Measurements from ENCODE around the gene ZMIZ1. TPM values are rescaled to one million over a fixed set of nuclear protein-coding genes. Genes with fewer than 3 reads are reported as not detected.

The ZMIZ1 gene
- polyA plus RNA-seq, 3 donors, result 3.3 to 64.6 (median 8.9) TPM

DNA sequence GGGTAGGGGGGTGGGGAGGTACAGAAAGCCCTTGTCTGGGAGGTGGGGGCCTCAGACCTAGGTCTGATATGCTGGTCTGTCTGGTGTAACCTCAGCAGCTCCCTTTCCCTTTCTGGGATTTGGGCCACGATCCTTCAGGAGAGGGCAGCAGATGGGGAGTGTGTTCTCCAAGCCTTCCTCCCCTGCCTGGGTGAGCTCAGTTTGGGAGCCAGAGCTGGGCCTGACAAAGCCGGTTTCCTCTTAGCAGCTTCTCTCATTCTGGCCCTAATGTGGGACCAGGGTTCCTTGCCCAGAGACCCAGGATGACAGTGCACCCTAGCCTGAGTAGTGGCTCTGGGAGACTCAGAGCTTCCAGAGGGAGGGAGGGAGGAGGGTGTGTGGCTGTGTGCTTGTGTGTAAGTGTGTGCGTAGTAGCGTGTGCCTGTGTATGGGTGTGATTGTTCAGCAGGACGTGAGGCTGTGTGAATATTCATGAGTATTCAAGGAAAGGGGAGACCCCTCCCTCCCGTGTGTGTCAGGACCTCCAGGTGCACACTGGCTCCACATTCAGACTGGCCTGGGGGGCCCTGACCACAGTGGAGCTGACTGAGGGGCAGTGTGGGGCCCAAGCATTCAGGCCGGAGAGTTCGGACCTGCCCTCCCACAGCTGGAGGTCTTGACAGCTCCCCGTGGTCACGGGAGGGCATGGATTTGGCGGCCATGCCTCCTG is 96.5 kb downstream of the ZMIZ1 start:
- H3K4me3 ChIP-seq (replicated peaks in 1 of 3; ENCODE audit: low read depth in 2 of 3, low read length in 3 of 3), result no peak overlapping the region
- intact Hi-C loops (cut with micrococcal nuclease), result no loop called here
- H2AFZ ChIP-seq (ENCODE audit: insufficient read depth, low read depth, low read length, poor library complexity, severe bottlenecking), result no peak overlapping the region
- no peak overlapping the region for H3K4me2 ChIP-seq (replicated peaks; ENCODE audit: extremely low read depth, low read length, poor library complexity, severe bottlenecking)
- H3K9ac ChIP-seq (ENCODE audit: insufficient read depth, low read length, poor library complexity, severe bottlenecking), result no peak overlapping the region
- Mint-ChIP-seq H3K9me3 (peaks cover 0 to 1% (median 0%) of the 10 kb centered on the region in 7 donors), H3K4me1 (peaks cover 3% of the 10 kb centered on the region), H3K36me3 (peaks cover 63 to 86% of the 10 kb centered on the region in 2 donors), H3K27ac (peak overlapping the region in 1 of 7 donors; percentile 47), H3K4me3 (no peak overlapping the region), H3K27me3 (ENCODE audit: low read depth in 3 of 3) (peaks cover 0 to 2% (median 0%) of the 10 kb centered on the region in 3 donors)
- H3K4me1 ChIP-seq (ENCODE audit: control insufficient read depth in 1 of 2, insufficient read depth in 2 of 2, low read length in 2 of 2), result no peaks in the 10 kb centered on the region
- TF ChIP-seq, protein P1, sequence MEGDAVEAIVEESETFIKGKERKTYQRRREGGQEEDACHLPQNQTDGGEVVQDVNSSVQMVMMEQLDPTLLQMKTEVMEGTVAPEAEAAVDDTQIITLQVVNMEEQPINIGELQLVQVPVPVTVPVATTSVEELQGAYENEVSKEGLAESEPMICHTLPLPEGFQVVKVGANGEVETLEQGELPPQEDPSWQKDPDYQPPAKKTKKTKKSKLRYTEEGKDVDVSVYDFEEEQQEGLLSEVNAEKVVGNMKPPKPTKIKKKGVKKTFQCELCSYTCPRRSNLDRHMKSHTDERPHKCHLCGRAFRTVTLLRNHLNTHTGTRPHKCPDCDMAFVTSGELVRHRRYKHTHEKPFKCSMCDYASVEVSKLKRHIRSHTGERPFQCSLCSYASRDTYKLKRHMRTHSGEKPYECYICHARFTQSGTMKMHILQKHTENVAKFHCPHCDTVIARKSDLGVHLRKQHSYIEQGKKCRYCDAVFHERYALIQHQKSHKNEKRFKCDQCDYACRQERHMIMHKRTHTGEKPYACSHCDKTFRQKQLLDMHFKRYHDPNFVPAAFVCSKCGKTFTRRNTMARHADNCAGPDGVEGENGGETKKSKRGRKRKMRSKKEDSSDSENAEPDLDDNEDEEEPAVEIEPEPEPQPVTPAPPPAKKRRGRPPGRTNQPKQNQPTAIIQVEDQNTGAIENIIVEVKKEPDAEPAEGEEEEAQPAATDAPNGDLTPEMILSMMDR (IDR thresholded peaks at IDR 0.05), result no peak
- peaks cover 6% of the 10 kb centered on the region for H3K79me2 ChIP-seq (ENCODE audit: insufficient read depth, low read length)
- 90% methylated on average over 9 of the region's 11 CpGs for WGBS (ENCODE audit: insufficient coverage)
- H3K27ac ChIP-seq (ENCODE audit: low read depth in 1 of 2, low read length in 2 of 2), result peak overlapping the region in 1 of 2 donors; percentile 14
- peaks cover 73 to 99% of the 10 kb centered on the region in 2 donors for H3K36me3 ChIP-seq (replicated peaks in 1 of 2; ENCODE audit: control insufficient read depth in 1 of 2, insufficient read depth in 2 of 2, low read length in 2 of 2)
- no peak for DNase-seq
- H3K9me3 ChIP-seq (replicated peaks in 1 of 2; ENCODE audit: control insufficient read depth in 1 of 2, insufficient read depth in 1 of 2, low read length in 2 of 2), result no peaks in the 10 kb centered on the region
- peaks cover 100% of the 10 kb centered on the region for H4K20me1 ChIP-seq (ENCODE audit: insufficient read depth, low read length)
- no peaks in the 10 kb centered on the region for H3K27me3 ChIP-seq (ENCODE audit: control insufficient read depth in 2 of 2, insufficient read depth in 2 of 2, low read length in 2 of 2)

DNA sequence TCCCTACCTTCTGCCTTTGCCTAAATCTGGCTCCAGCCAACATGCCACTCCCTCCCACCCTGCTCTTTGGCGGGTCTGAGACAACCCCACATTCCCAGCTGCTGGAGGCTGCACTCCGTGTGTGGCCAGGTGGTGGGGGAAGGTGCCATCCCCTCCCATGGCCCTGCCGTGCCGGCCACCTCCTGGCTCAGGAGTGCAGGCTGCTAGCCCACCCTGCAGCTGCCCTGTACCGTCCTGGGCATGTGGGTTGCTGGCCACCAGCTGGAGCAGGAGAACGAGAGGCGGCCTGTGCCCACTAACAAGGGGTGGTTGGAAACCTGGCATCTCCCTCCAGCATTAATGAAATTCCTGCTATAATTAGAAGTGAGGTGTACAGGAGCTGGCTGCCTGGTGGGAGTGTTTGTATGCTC is 97.6 kb downstream of the ZMIZ1 start:
- Histone ChIP-seq H3K79me2 (ENCODE audit: insufficient read depth, low read length) (no peaks in the 10 kb centered on the region), H3K9ac (ENCODE audit: insufficient read depth, low read length, poor library complexity, severe bottlenecking) (no peak overlapping the region), H3K4me2 (replicated peaks; ENCODE audit: extremely low read depth, low read length, poor library complexity, severe bottlenecking) (no peak overlapping the region), H3K9me3 (replicated peaks in 1 of 2; ENCODE audit: control insufficient read depth in 1 of 2, insufficient read depth in 1 of 2, low read length in 2 of 2) (no peaks in the 10 kb centered on the region), H3K36me3 (replicated peaks in 1 of 2; ENCODE audit: control insufficient read depth in 1 of 2, insufficient read depth in 2 of 2, low read length in 2 of 2) (peaks cover 80 to 100% of the 10 kb centered on the region in 2 donors), H3K4me3 (replicated peaks in 1 of 3; ENCODE audit: low read depth in 2 of 3, low read length in 3 of 3) (no peak overlapping the region), H3K4me1 (ENCODE audit: control insufficient read depth in 1 of 2, insufficient read depth in 2 of 2, low read length in 2 of 2) (no peaks in the 10 kb centered on the region), H2AFZ (ENCODE audit: insufficient read depth, low read depth, low read length, poor library complexity, severe bottlenecking) (no peak overlapping the region), H4K20me1 (ENCODE audit: insufficient read depth, low read length) (peaks cover 100% of the 10 kb centered on the region), H3K27ac (ENCODE audit: low read depth in 1 of 2, low read length in 2 of 2) (no peak overlapping the region), H3K27me3 (ENCODE audit: control insufficient read depth in 2 of 2, insufficient read depth in 2 of 2, low read length in 2 of 2) (no peaks in the 10 kb centered on the region)
- Mint-ChIP-seq H3K4me1 (no peaks in the 10 kb centered on the region), H3K27me3 (ENCODE audit: low read depth in 3 of 3) (peaks cover 0 to 5% (median 0%) of the 10 kb centered on the region in 3 donors), H3K9me3 (no peaks in the 10 kb centered on the region), H3K4me3 (no peak overlapping the region), H3K27ac (peak overlapping the region in 2 of 7 donors; percentile 10 to 19), H3K36me3 (peaks cover 65 to 90% of the 10 kb centered on the region in 2 donors)
- intact Hi-C loops (cut with micrococcal nuclease), result no loop called here
- TF ChIP-seq, protein P1 (IDR thresholded peaks at IDR 0.05), result no peak
- WGBS (ENCODE audit: insufficient coverage), result 93% methylated on average over 6 of the region's 7 CpGs
- no peak for DNase-seq
